NB4 (cell line): ENCODE data around the gene SMPD3.

Experiments
- DNase-seq: peaks from one replicate; pipeline ENCODE4 v3.0.0; 2010; ENCODE audit warnings: low read depth
- H3K4me3 ChIP-seq: one replicate; pipeline ENCODE4 v1.5.1; 2011; ENCODE audit warnings: mild to moderate bottlenecking, low read depth, low read length, moderate library complexity
- MYC ChIP-seq: IDR thresholded peaks from 2 replicates; pipeline ENCODE4 v1.6.1; 2011; ENCODE audit warnings: low read depth, low read length
- POLR2A ChIP-seq: IDR thresholded peaks from 2 replicates; pipeline ENCODE4 v1.6.1; 2011; ENCODE audit warnings: mild to moderate bottlenecking; ENCODE audit not compliant: insufficient read length; ENCODE audit errors: extremely low read depth
- TF ChIP-seq, protein P1 (sequence below): IDR thresholded peaks from 2 replicates; pipeline ENCODE4 v1.6.1; 2011; ENCODE audit warnings: low read depth, low read length
- TF ChIP-seq, protein P2 (sequence below): IDR thresholded peaks from one replicate; pipeline ENCODE4 v1.5.1; 2012; ENCODE audit warnings: low read depth, low read length

Gene SMPD3

DNA sequence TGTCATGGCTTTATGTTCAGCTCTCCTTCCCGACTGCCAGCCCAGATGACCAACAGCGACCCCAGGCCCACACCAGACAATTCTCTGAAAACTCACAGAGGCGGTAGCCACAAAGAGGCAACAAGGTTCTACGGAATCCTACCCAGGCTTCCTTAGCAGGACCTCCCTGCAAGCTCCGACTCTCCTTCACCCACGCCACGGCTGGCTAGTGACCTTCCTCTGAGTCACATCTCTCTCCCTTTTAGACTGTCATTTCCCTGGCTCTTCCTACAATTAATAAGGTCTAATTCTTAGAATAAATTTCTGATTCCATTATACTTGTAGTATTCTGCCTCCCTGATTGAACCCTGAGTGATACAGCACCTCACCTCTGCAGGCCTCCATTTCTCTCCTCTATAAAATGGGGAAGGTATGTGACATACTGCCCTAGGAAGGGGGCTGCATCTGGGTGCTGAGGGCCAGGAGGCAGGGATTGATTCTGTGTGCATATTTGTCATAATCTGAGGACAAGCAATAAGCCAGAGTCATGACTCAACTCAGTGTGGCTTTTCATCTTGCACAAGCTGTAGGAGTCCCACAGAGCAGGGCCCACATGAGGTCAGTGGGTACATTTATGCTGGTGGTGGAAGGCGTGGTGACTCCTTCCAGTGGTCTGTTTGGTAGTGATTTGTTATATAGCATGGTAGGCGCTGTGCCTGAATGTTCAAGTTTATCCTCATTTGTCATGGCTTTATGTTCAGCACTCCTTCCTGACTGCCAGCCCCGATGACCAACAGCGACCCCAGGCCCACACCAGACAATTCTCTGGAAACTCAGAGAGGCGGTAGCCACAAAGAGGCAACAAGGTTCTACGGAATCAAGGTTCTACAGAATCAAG lies 46.2 kb downstream of the SMPD3 start:
- H3K4me3 ChIP-seq, result no peak overlapping the region
- peak; percentile 86 for DNase-seq
- TF ChIP-seq, protein P1, sequence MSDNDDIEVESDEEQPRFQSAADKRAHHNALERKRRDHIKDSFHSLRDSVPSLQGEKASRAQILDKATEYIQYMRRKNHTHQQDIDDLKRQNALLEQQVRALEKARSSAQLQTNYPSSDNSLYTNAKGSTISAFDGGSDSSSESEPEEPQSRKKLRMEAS, result peak; percentile 51; the same call in 1 of the 2 replicates
- TF ChIP-seq, protein P2, sequence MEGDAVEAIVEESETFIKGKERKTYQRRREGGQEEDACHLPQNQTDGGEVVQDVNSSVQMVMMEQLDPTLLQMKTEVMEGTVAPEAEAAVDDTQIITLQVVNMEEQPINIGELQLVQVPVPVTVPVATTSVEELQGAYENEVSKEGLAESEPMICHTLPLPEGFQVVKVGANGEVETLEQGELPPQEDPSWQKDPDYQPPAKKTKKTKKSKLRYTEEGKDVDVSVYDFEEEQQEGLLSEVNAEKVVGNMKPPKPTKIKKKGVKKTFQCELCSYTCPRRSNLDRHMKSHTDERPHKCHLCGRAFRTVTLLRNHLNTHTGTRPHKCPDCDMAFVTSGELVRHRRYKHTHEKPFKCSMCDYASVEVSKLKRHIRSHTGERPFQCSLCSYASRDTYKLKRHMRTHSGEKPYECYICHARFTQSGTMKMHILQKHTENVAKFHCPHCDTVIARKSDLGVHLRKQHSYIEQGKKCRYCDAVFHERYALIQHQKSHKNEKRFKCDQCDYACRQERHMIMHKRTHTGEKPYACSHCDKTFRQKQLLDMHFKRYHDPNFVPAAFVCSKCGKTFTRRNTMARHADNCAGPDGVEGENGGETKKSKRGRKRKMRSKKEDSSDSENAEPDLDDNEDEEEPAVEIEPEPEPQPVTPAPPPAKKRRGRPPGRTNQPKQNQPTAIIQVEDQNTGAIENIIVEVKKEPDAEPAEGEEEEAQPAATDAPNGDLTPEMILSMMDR, result no peak
- TF ChIP-seq MYC, result no peak
- no peak for TF ChIP-seq POLR2A

DNA sequence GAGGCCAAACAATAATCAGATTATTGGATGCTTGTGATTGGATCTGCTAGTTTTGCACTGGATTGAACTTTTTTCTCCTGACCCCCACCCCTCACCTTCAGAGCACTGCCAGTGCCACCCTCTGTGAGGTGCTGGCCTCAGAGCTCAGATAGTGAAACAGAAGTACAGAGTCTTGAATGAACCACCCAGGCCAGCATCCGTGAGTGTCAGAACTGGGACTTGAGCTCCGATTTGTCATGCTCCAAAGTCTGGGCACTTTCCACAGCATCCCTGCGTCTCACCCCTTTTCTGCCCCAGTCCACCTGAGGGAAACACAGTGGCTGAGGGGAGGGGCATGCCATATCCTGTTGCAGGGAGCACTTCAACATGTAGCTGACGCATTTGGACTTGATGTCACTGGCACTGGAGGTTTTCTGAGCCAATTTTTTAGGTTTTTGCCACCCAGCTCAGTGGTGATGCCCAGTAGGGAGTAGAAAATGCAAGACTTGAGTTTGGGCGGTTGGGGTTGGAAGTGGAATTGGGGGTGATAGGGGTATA lies 47.3 kb downstream of the SMPD3 start:
- TF ChIP-seq MYC (no peak), POLR2A (no peak)
- TF ChIP-seq, protein P1, result no peak
- TF ChIP-seq, protein P2, result no peak
- H3K4me3 ChIP-seq, result no peak overlapping the region
- no peak for DNase-seq

GRCh38 chr16:68400083-68400923 lies 48.0 kb downstream of the SMPD3 start:
- H3K4me3 ChIP-seq, result no peak overlapping the region
- TF ChIP-seq, protein P2, result no peak
- TF ChIP-seq MYC (no peak), POLR2A (no peak)
- TF ChIP-seq, protein P1, result no peak
- no peak for DNase-seq

- TF ChIP-seq MYC (no peak), POLR2A (no peak)
Observed at GRCh38 chr16:68399456-68399855, 48.9 kb downstream of the SMPD3 start.

DNA sequence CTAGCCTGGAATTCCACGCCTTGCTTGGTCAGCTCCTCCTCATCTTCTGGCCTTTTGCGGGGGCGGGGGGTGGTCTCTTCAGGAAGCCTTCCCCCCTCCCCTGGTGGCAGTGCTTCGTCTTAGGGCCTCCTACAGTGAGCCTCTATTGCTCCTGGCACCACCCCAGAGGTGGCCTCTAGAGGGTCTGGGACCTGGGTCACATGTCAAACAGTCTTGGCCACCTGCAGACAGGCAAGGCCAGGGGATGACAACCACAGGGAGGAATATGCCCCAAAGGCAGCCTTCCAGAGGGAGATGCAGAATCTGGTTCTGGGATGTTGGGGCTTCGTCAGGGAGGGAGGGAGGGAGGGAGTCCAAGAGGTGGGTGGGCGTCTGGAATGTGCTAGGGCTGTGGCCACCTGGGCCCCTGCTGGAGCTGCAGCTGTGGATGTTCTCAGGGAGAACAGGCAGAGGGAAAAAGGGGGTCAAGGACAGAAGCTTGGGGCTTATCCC lies 50.6 kb downstream of the SMPD3 start:
- TF ChIP-seq MYC (no peak), POLR2A (no peak)
- TF ChIP-seq, protein P2, result no peak
- TF ChIP-seq, protein P1, result no peak
- H3K4me3 ChIP-seq, result no peak overlapping the region
- no peak for DNase-seq

More at GRCh38 chr16:68399456-68399855, 48.9 kb downstream of the SMPD3 start:
- no peak overlapping the region for H3K4me3 ChIP-seq
- DNase-seq, result peak; percentile 44

DNA sequence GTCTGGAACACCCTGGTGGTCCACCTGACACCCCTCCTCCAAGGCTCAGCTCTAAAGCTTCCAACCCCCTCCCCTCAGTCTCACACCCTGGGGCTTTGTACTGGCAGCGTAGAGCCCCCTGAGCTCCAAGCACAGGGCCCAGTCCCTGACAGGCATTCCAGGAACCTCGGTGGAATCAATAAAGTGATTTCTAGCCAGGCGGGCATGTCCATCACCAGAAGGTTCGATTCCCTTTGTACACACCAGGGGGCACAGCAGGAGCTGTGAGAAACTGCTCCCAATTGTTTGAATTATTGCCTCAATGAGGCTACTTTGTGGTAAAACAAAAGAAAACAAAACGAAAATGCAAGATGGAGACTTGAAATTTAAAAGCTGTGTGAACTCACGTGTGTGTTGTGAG lies 51.8 kb downstream of the SMPD3 start:
- DNase-seq, result peak; percentile 54
- TF ChIP-seq, protein P1, result no peak
- no peak for TF ChIP-seq MYC
- TF ChIP-seq, protein P2, result peak; percentile 59
- no peak overlapping the region for H3K4me3 ChIP-seq
